ENCODE results near the gene NOXO1.

The NOXO1 gene

GRCh38 chr16:2009791-2010510 lies 28.7 kb upstream of the NOXO1 start, which contains the start of gene ZNF598:
ZNF598 (minus strand) TSS chr16:2009821.
- DNase-seq, result peak; percentile 50

GRCh38 chr16:2009164-2009711 lies 28.0 kb upstream of the NOXO1 start:
- no peak for DNase-seq

DNA sequence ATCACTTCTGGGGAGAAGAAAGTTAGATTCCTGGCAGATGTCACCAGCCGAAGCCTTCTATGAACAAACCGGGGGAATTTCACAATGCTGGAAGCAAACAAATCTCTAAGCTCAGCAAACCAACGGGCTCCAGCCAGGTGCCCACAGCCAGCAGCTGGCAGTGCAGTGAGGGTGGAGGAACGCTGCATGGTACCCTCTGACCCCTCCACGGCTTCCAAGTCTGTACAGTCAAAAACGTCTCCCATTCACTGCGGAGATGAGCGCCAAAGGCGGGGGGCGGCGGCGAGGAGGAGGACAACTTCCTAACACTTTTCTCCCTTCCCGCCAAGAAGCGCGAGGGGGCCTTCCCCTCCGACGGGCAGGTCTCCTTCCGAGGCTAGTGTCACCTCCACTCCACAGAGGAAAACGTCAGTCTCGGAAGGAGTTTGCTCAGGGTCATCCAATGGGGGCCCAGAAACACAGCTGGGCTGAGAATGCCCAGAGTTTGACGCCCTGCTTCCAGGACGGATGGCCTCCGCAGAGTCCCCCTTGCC lies 27.4 kb upstream of the NOXO1 start:
- DNase-seq, result no peak

DNA sequence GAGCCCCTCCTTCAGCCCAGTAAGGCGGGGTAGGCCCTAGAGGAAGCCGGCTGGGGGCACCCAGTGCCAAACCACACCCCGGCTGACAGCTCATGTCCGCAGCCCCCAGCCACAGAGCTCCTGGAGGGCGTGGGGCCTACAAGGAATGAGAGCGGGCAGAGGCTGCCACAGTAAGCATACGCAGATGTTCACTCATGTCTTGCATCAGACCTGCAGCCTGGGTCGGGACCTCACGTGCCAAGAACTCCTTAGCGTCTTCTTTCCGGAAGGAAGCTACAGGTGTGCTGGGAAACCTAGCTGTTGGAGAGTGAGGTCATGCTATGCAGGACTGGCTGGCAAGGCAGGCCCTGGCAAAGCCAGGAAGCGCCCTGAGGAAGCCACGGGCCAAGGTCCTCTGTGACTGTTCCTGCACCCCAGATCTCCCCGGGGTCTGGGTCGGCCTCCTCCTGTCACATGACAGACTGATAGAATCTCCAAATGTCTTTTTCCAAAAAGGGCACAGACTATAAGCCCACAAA lies 26.8 kb upstream of the NOXO1 start:
- DNase-seq, result no peak

DNA sequence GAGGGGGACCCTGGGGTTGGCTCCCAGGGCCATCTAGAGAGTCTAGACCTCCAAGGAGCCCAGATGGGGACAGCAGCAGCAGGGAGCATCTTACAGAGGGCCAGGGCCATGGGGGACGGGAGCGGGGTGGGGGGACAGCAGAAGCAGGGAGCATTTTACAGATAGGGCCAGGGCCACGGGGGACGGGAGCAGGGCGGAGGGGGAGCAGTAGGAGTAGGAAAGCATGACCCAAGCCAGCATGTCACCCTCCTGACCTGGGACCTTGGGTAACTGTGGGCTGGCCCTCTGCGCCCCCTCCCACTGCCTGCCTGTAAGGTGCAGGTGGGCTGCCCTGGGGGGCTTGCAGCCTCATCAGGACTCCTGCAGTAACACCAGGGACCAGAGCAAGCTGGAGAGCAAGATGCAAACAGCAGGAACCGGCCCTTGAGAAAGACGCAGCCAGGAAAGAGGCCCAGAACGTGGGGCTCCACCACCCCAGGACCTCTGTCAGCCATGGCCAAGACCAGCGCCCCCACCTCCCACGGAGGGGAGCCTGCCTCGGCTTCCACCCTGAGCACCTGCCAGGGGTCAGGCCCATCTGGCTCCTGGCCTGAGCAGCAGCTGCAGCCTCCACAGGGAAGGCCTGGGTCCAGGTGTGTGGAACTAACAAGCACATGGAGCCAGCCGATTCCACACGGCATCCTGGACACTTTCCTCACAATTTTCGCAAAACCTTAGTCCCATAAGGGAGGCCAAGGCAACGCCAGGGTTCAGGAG lies 26.0 kb upstream of the NOXO1 start:
- no peak for DNase-seq

DNA sequence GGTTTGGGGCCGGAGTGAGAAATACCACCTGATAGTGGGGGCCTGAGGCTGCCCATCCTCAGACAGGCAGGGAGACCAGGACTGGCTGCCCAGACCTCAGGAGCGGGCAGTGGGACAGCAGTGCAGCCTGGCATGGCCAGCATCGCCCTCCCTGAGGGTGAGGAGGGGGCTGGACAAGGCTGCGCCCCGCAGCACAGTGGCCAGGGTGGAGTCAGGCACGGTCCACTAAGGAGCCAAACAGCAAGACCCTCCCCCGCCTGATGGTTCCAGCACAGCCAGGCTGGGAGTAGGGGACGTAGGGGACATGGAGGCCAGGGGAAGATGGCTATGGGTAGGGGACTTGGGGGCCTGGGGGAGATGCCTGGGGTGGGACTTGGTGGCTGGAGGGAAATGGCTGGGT lies 25.0 kb upstream of the NOXO1 start:
- DNase-seq, result no peak

GRCh38 chr16:2005646-2006045 lies 24.4 kb upstream of the NOXO1 start:
- no peak for DNase-seq

DNA sequence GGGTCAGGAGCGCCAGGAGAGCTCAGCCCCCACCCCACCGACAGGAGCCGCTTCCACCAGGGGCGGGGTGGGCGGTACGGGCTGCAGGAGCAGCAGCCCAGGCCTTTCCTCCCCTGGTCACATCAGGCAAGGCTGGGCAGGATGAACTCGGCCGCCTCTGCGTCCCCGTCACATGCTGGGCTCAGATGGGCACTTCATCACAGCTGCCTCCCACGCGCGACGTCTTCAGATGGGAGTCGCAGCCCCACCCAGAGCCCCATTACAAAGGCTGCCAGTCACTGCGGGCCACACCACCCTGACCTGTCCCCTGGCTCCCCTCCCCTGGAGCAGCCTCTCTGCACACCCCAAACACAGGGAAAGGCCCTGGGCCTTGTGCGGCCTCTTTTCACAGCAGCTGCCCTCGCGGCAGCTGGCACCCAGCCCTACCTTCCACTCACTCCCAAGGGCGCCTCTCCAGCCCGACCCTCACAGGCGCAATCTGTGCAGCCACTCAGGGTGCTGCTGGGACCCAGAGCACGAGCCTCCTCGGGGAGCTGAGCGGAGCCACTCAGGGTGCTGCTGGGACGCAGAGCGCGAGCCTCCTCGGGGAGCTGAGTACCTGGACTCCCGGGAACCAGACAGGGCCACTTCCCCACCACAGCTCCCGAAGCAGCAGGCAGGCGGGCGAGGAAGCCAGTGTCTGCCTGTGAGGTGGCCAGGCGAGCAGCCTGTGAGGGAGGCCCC lies 23.7 kb upstream of the NOXO1 start:
- no peak for DNase-seq

DNA sequence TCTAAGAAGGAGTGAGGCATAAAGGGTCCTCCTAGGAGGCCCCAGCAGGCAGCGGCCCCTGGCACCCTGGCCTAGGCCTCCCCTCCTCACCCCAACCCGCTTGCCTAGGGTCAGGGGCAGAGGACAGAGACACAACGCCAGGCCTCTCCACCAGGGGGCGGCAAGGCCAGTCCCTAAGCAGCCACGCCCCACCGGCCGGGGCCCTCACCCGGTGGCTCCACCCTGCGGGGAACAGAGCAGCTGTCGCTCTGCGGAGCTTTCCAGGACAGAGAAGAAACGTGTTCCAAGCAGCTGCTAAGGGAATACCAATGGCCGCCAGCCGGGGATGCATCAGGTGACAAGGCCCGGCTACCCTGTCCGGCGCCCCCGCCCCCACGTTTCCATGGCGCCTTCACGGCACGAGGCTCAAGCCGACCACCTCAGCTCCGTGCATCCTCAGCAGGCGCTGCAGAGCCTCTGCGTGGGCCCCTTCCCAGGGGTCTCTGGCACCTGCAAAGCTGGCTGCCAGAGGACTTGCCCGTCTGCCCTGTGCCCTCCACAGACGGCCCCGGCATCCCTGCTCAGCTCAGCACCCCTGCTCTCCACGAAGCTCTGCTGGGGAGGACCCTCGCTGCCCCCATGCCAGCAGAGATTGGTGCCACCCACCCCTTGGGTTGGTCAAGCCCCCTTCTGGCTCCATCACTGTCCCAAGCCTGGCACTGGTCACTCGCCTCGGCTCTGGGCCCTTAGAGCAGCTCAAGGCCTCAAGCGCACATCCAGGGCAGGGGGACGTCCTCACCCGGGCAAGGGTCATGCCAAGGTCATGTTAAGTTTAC lies 22.8 kb upstream of the NOXO1 start:
- peak; percentile 34 for DNase-seq

- DNase-seq, result no peak
These were observed 22.1 kb upstream of the NOXO1 start for GRCh38 chr16:2003231-2003826.

GRCh38 chr16:2002406-2003230 lies 21.3 kb upstream of the NOXO1 start:
- DNase-seq, result no peak

DNA sequence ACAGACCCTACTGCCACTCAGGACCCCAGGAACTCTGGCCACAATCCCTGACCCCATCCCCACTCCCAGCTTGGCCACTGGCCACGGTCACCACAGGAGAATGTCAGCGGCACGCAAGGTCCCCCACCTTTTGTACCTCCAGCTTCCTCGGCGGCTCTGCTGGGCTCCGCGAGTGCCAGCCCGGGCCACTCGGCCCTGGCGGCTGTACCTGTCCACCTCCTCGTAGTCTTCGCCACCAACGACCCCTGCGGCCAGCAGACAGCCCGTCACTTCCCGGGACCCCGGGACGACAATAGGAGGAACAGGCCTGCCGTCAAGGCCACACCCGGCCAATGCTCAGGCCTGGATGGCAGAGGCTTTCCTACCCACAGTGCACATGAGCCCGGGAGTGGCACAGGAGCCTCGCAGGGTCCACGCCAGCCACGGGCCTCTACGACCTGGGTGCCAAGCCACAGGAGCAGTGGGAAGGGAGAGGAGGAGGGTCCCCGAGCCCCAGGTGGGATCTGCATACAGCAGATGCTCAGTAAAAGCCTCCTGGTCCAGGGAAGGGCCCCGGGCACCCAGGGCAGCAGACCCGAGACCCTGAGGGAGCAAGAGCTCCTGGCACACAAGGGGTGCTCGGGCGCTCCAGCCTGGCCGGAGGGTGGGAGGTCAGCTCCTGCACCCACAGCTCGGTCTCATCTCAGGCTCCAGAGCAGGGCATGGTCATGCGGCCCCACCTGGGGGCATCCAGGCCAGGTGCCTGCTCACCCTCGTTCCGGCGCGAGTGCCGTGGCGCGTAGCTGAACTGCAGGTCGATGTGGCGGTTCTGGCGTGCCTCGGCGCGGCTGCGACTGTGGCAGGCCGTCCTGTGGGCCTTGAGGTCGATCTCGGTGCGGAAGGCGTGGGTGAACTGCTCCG lies 20.4 kb upstream of the NOXO1 start:
- DNase-seq, result no peak

GRCh38 chr16:2001035-2001434 lies 19.8 kb upstream of the NOXO1 start:
- no peak for DNase-seq

DNA sequence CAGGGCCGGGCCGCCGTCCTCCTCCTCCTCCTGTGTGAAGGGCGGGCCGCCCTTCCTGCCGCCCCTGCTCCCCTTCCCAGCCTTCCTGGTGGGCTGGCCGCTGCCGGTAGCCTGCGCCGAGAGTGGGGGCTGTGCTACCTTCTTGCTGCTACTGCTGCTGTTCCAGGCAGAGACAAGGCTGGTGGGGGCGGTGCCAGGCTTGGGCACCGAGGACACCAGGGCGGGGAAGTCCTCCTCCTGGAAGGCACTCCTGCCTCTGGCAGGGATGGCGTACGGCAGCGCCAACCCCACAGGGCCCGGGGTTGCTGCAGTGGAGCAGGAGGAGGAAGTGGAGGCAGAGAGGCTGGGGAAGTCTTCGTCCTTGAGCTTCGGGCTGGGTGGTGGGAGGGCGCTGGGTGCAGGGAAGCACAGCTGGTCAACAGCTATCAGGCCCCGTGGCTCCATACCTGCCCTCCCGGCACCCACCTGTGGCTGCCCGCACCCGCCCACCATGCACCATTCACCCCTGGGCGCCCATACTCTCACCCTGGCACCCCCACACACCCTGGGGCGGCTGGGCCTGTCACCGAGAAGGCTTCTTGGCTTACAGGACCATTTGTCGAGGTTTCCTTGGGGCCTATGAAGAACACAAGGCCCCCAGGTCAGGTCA lies 18.7 kb upstream of the NOXO1 start:
- DNase-seq, result no peak

- DNase-seq, result no peak
These were observed 17.9 kb upstream of the NOXO1 start for GRCh38 chr16:1998852-1999801.

GRCh38 chr16:1998360-1998835 lies 17.1 kb upstream of the NOXO1 start:
- no peak for DNase-seq

DNA sequence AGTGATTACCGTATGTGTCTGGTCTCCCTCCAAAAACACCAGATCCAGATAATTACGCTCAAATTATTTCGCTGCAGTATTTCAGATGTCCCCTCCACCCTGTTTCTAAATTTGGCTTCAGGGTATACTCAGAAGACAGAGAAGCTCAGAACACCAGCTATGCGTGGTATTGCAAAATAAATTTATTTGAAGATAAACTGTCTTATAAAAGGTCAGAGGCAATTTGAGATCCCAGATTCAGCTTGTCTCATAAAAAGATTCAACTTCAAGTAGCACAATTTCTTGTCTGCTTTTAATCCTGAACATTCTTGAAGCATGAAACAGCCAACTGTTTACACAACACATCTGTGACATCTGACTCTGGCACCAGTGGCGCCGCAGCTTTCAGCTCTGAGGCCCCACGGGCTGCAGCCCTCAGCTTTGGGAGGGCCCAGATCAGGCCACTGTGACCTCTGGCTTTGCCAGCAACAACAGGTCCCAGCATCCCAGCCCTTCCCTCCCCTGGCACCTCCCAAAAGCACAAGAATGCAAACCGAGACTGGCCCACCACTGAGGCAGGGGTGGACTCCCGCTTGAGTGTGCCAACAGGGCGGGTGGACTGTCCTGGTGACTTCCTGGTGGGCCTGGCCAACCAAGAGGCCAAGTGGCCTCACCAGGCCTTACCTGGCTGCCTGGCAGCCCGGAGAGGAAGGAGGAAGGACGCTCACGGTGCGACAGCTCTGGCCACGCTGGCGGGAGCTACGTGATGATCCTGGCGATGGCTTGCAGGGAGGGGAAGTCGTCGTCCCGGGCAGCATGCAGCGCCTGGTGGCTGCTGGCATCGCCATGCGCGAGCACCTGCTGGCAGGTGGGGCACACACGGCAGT lies 16.5 kb upstream of the NOXO1 start:
- no peak for DNase-seq

Data from amniotic stem cell (primary cell).